HCT116 (cell line): ENCODE data around the gene USH1C. TPM values are rescaled to one million over a fixed set of nuclear protein-coding genes. Genes with fewer than 3 reads are reported as not detected.
A peak's percentile ranks its signal among the peaks of the same experiment; 100 is the strongest.

Experiments
- ATAC-seq: fragments of 200-7000 bp; cut with Tn5 transposase; 2 replicates; pipeline ENCODE4 v1.9.1; 2020; ENCODE audit warnings: mild to moderate bottlenecking, moderate library complexity
- BruUV-seq: library from RNA; stranded (reverse); fragments of 400-500 nt; replicated peaks from 2 replicates; lab custom pipeline; 2021; lab: Mats Ljungman, UMichigan
- CTCF ChIA-PET: fragments of 300-600 bp; sonication (Branson Sonifier 250); formaldehyde crosslinking; loops from one replicate; lab custom pipeline; 2021; ENCODE audit warnings: antibody characterized with exemption; lab: Charles Lee
- POLR2A ChIA-PET: fragments of 300-600, 350-600 bp; sonication (Branson Sonifier 250); formaldehyde crosslinking; loops from one replicate; lab custom pipeline; 2021; ENCODE audit warnings: antibody characterized with exemption; lab: Charles Lee
- RAD21 ChIA-PET, 2 experiments: fragments of 300-600 bp; sonication (Branson Sonifier 250); formaldehyde crosslinking; loops; one replicate each; lab custom pipeline; 2023; ENCODE audit warnings: low total read pairs in 2 of 2; ENCODE audit not compliant: uncharacterized antibody in 2 of 2, unreplicated experiment in 2 of 2, low non-redundant PET in 1 of 2; lab: Charles Lee
- DNase-seq: peaks from one replicate; pipeline ENCODE4 v3.0.0-alpha.2; 2010; ENCODE audit warnings: low read depth, low spot score
- H2AFZ ChIP-seq: fragments of 200-600 bp; shearing (Covaris generic), sonication (generic); 2 replicates; pipeline ENCODE4 v1.6.1; 2017; ENCODE audit warnings: low read depth, mixed run types, mixed read lengths, antibody characterized with exemption, low read length; ENCODE audit not compliant: poor library complexity, severe bottlenecking
- H3K27ac ChIP-seq: 2 replicates; pipeline ENCODE4 v1.5.1; 2012; ENCODE audit warnings: low read depth, low read length
- H3K27me3 ChIP-seq: fragments of 200-600 bp; sonication (generic); 2 replicates; pipeline ENCODE4 v1.6.1; 2016; ENCODE audit warnings: mixed run types, low read length, mixed read lengths; ENCODE audit not compliant: insufficient read depth
- H3K36me3 ChIP-seq, 2 experiments: fragments of 200-500 bp in 1 of 2; fragments of 200-600 bp in 1 of 2; sonication (Bioruptor generic) in 1 of 2; sonication (generic) in 1 of 2; 2 replicates each; pipeline versions ENCODE4 v1.5.1 to v1.6.1; 2014 to 2016; ENCODE audit warnings: low read length in 2 of 2, inconsistent platforms in 1 of 2, mixed read lengths in 1 of 2, mixed run types in 1 of 2; ENCODE audit not compliant: insufficient read depth in 2 of 2, control insufficient read depth in 1 of 2
- H3K4me1 ChIP-seq, 2 experiments: fragments of 200-600 bp in 1 of 2; sonication (generic) in 1 of 2; 2 replicates each; pipeline versions ENCODE4 v1.5.1 to v1.6.1; 2012 to 2017; ENCODE audit warnings: low read length in 2 of 2, inconsistent platforms in 1 of 2, mild to moderate bottlenecking in 1 of 2, mixed read lengths in 1 of 2, mixed run types in 1 of 2, moderate library complexity in 1 of 2; ENCODE audit not compliant: insufficient read depth in 2 of 2, control insufficient read depth in 1 of 2
- H3K4me2 ChIP-seq: fragments of 200-600 bp; sonication (generic); 2 replicates; pipeline ENCODE4 v1.6.1; 2017; ENCODE audit warnings: mixed run types, low read length, mixed read lengths
- H3K4me3 ChIP-seq, 2 experiments: fragments of 200-600 bp in 1 of 2; sonication (generic) in 1 of 2; replicated peaks in 1 of 2; 2 replicates each; pipeline ENCODE4 v1.5.1; 2011 to 2016; ENCODE audit warnings: low read length in 2 of 2, control low read depth in 1 of 2, low read depth in 1 of 2, mild to moderate bottlenecking in 1 of 2, mixed read lengths in 1 of 2, mixed run types in 1 of 2
- H3K79me2 ChIP-seq: fragments of 200-600 bp; sonication (generic); 2 replicates; pipeline ENCODE4 v1.6.1; 2017; ENCODE audit warnings: mild to moderate bottlenecking, mixed run types, low read length, moderate library complexity, mixed read lengths; ENCODE audit not compliant: insufficient read depth
- H3K9ac ChIP-seq: fragments of 200-600 bp; sonication (generic); 2 replicates; pipeline ENCODE4 v1.6.1; 2016; ENCODE audit warnings: low read length, mixed read lengths
- H3K9me2 ChIP-seq: fragments of 200-600 bp; sonication (generic), shearing (Covaris generic); 2 replicates; pipeline ENCODE4 v1.6.1; 2017; ENCODE audit warnings: mixed run types, mild to moderate bottlenecking, moderate library complexity; ENCODE audit not compliant: insufficient read depth
- H3K9me3 ChIP-seq, 2 experiments: fragments of 200-500 bp in 1 of 2; fragments of 200-600 bp in 1 of 2; sonication (Bioruptor generic) in 1 of 2; sonication (generic) in 1 of 2; 2 replicates each; pipeline ENCODE4 v1.6.1; 2014 to 2017; ENCODE audit warnings: low read length in 2 of 2, mixed read lengths in 2 of 2, inconsistent platforms in 1 of 2, low read depth in 1 of 2, mild to moderate bottlenecking in 1 of 2, mixed run types in 1 of 2, moderate library complexity in 1 of 2; ENCODE audit not compliant: control insufficient read depth in 1 of 2, insufficient read depth in 1 of 2
- H4K20me1 ChIP-seq: fragments of 200-600 bp; sonication (generic), shearing (Covaris generic); 2 replicates; pipeline ENCODE4 v1.6.1; 2017; ENCODE audit warnings: mixed run types, mild to moderate bottlenecking, moderate library complexity; ENCODE audit not compliant: insufficient read depth
- EGR1 ChIP-seq: IDR thresholded peaks from 2 replicates; pipeline ENCODE4 v1.6.1; 2012; ENCODE audit warnings: low read depth
- ELF1 ChIP-seq: IDR thresholded peaks from 2 replicates; pipeline ENCODE4 v1.6.1; 2012; ENCODE audit warnings: low read depth, borderline replicate concordance
- JUND ChIP-seq: IDR thresholded peaks from 2 replicates; pipeline ENCODE4 v1.6.1; 2012
- POLR2AphosphoS5 ChIP-seq: IDR thresholded peaks from 2 replicates; pipeline ENCODE4 v1.6.1; 2011; ENCODE audit warnings: mild to moderate bottlenecking, low read depth, low read length, moderate library complexity
- SIN3A ChIP-seq: IDR thresholded peaks from 2 replicates; pipeline ENCODE4 v1.6.1; 2012; ENCODE audit warnings: low read depth
- SP1 ChIP-seq: IDR thresholded peaks from 2 replicates; pipeline ENCODE4 v1.6.1; 2012; ENCODE audit warnings: low read depth
- YY1 ChIP-seq: IDR thresholded peaks from 2 replicates; pipeline ENCODE4 v1.6.1; 2011; ENCODE audit warnings: low read length, low read depth, moderate library complexity, mild to moderate bottlenecking; ENCODE audit not compliant: insufficient replicate concordance; ENCODE audit errors: extremely low read depth
- ZBTB33 ChIP-seq: IDR thresholded peaks from 2 replicates; pipeline ENCODE4 v1.6.1; 2011; ENCODE audit warnings: mild to moderate bottlenecking, low read length, moderate library complexity; ENCODE audit not compliant: insufficient replicate concordance; ENCODE audit errors: extremely low read depth
- ZFX ChIP-seq: fragments of 450-650 bp; IDR thresholded peaks from 2 replicates; pipeline ENCODE4 v1.6.1; 2017
- ZNF274 ChIP-seq: fragments of 200-500 bp; sonication (Bioruptor generic); IDR thresholded peaks from 2 replicates; pipeline ENCODE4 v1.6.1; 2014; ENCODE audit warnings: mild to moderate bottlenecking, low read depth, low read length, inconsistent platforms
- intact Hi-C: fragments of 100-400 bp; cut with micrococcal nuclease; formaldehyde crosslinking; loops from 2 replicates; pipeline ENCODE4 v1.10.0; 2022
- total RNA-seq: library from RNA; stranded (reverse); gene quantifications from one replicate; pipeline ENCODE4 v1.2.1, GENCODE V29; 2021; ENCODE audit not compliant: unreplicated experiment
- TF ChIP-seq, protein P1 (sequence below): IDR thresholded peaks from 2 replicates; pipeline ENCODE4 v1.6.1; 2012

The USH1C gene
- total RNA-seq, 1 experiment from 2014 or later, result 13.4 TPM

GRCh38 chr11:17479284-17480214 is 64.7 kb downstream of the USH1C start:
- POLR2A ChIA-PET, result no interaction called here
- H3K36me3 ChIP-seq, result no peaks in the 10 kb centered on the region
- peak; percentile 49 for DNase-seq
- TF ChIP-seq ZBTB33 (no peak), ELF1 (no peak), ZFX (no peak), SIN3A (no peak), POLR2AphosphoS5 (no peak), SP1 (peak; percentile 75), EGR1 (no peak), YY1 (peak; percentile 58), JUND (peak; percentile 40; the same call in 1 of the 2 replicates), ZNF274 (no peak)
- TF ChIP-seq, protein P1, sequence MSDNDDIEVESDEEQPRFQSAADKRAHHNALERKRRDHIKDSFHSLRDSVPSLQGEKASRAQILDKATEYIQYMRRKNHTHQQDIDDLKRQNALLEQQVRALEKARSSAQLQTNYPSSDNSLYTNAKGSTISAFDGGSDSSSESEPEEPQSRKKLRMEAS, result no peak
- RAD21 ChIA-PET, result interaction anchor here in 1 of 2 experiments (1.0 kb wide), 1 partner anchor 91 kb away, joined by 4 read pairs; the partner anchor contains the start of gene KCNJ11
- no peaks in the 10 kb centered on the region for H3K9me2 ChIP-seq
- intact Hi-C loops, result loop anchor here (1.0 kb wide), 1 partner anchor 90 kb away; no protein-coding TSS in a partner anchor
- H2AFZ ChIP-seq, result peak overlapping the region; percentile 87
- no TSS peak for BruUV-seq
- H3K27me3 ChIP-seq, result no peaks in the 10 kb centered on the region
- H3K4me1 ChIP-seq, result peaks cover 0 to 10% of the 10 kb centered on the region in 2 experiments; a peak in 2 of 4 replicates
- H3K27ac ChIP-seq, result no peak overlapping the region
- peak; percentile 98 for ATAC-seq
- peak overlapping the region; percentile 64 for H3K4me2 ChIP-seq
- H3K79me2 ChIP-seq, result no peaks in the 10 kb centered on the region
- H3K9ac ChIP-seq, result no peak overlapping the region
- no peaks in the 10 kb centered on the region for H4K20me1 ChIP-seq
- no peak overlapping the region for H3K4me3 ChIP-seq
- CTCF ChIA-PET, result interaction anchor here (0.9 to 1.4 kb wide), 6 partner anchors 48 to 272 kb away, joined by 3 to 9 read pairs (median 4); partner anchors contain the start of genes KCNJ11 and PIK3C2A
- H3K9me3 ChIP-seq, result no peaks in the 10 kb centered on the region
